Liver (tissue), 9 donors: ENCODE measurements around the gene COL3A1. TPM values are rescaled to one million over a fixed set of nuclear protein-coding genes. Genes with fewer than 3 reads are reported as not detected.

Source experiments
- DNase-seq: peaks from one replicate; pipeline ENCODE4 v3.0.0-alpha.2; 2017; ENCODE audit warnings: low spot score
- H3K27ac ChIP-seq, 2 donors: one replicate each; pipeline ENCODE4 v1.7.0; 2013; ENCODE audit warnings: inconsistent platforms in 2 of 2, low read length in 2 of 2, control low read depth in 1 of 2, low read depth in 1 of 2, mild to moderate bottlenecking in 1 of 2
- H3K27me3 ChIP-seq, 4 donors: one replicate each; pipeline versions ENCODE4 v1.6.1 to v1.7.0; 2013; ENCODE audit warnings: low read length in 3 of 4, inconsistent platforms in 1 of 4, mild to moderate bottlenecking in 1 of 4, moderate library complexity in 1 of 4; ENCODE audit not compliant: control insufficient read depth in 4 of 4, insufficient read depth in 4 of 4
- H3K36me3 ChIP-seq, 4 donors: one replicate each; pipeline versions ENCODE4 v1.6.1 to v1.7.0; 2013; ENCODE audit warnings: low read length in 3 of 4, mild to moderate bottlenecking in 3 of 4, low read depth in 1 of 4, moderate library complexity in 1 of 4; ENCODE audit not compliant: control insufficient read depth in 4 of 4, insufficient read depth in 3 of 4
- H3K4me1 ChIP-seq, 4 donors: one replicate each; pipeline versions ENCODE4 v1.6.1 to v1.7.0; 2013; ENCODE audit warnings: low read length in 3 of 4, mild to moderate bottlenecking in 3 of 4, moderate library complexity in 1 of 4; ENCODE audit not compliant: control insufficient read depth in 4 of 4, insufficient read depth in 4 of 4
- H3K4me3 ChIP-seq, 3 donors: one replicate each; pipeline versions ENCODE4 v1.6.1 to v1.7.0; 2013; ENCODE audit warnings: low read length in 3 of 3, control low read depth in 1 of 3, low read depth in 1 of 3, mild to moderate bottlenecking in 1 of 3
- H3K9ac ChIP-seq, 2 donors: one replicate each; pipeline ENCODE4 v1.7.0; 2013; ENCODE audit warnings: low read length in 2 of 2, mild to moderate bottlenecking in 2 of 2, moderate library complexity in 2 of 2, control low read depth in 1 of 2, low read depth in 1 of 2
- H3K9me3 ChIP-seq, 4 donors: one replicate each; pipeline versions ENCODE4 v1.6.1 to v1.7.0; 2013; ENCODE audit warnings: low read length in 3 of 4; ENCODE audit not compliant: control insufficient read depth in 4 of 4
- ATF3 ChIP-seq: IDR thresholded peaks from 2 replicates; pipeline ENCODE4 v1.6.1; 2016; ENCODE audit warnings: antibody characterized with exemption
- CTCF ChIP-seq: fragments of 150-350 bp; IDR thresholded peaks from 2 replicates; pipeline ENCODE4 v1.5.1; 2017; ENCODE audit warnings: improper control_type of control experiment, low read depth, low read length; ENCODE audit not compliant: missing input control
- EGR1 ChIP-seq, 2 donors: IDR thresholded peaks; 2 replicates each; pipeline ENCODE4 v1.6.1; 2016 to 2018; ENCODE audit warnings: antibody characterized with exemption in 2 of 2, low read depth in 2 of 2
- FOXA1 ChIP-seq: IDR thresholded peaks from 2 replicates; pipeline ENCODE4 v1.6.1; 2016; ENCODE audit warnings: antibody characterized with exemption
- FOXA2 ChIP-seq: IDR thresholded peaks from 2 replicates; pipeline ENCODE4 v1.6.1; 2016; ENCODE audit warnings: antibody characterized with exemption
- GABPA ChIP-seq, 2 donors: IDR thresholded peaks in 1 of 2; conservative IDR thresholded peaks in 1 of 2; 2 replicates each; pipeline ENCODE4 v1.6.1; 2016; ENCODE audit warnings: antibody characterized with exemption in 2 of 2, mild to moderate bottlenecking in 1 of 2, moderate library complexity in 1 of 2
- HNF4A ChIP-seq, 2 donors: conservative IDR thresholded peaks; 2 replicates each; pipeline ENCODE4 v1.6.1; 2016; ENCODE audit warnings: antibody characterized with exemption in 2 of 2, mild to moderate bottlenecking in 2 of 2
- HNF4G ChIP-seq: IDR thresholded peaks from 2 replicates; pipeline ENCODE4 v1.6.1; 2016; ENCODE audit warnings: antibody characterized with exemption
- JUND ChIP-seq, 2 donors: IDR thresholded peaks; 2 replicates each; pipeline ENCODE4 v1.6.1; 2016; ENCODE audit warnings: antibody characterized with exemption in 2 of 2
- MAX ChIP-seq: IDR thresholded peaks from 2 replicates; pipeline ENCODE4 v1.6.1; 2016; ENCODE audit warnings: antibody characterized with exemption
- NR2F2 ChIP-seq: IDR thresholded peaks from 2 replicates; pipeline ENCODE4 v1.6.1; 2016; ENCODE audit warnings: antibody characterized with exemption
- RAD21 ChIP-seq, 2 donors: IDR thresholded peaks; 2 replicates each; pipeline ENCODE4 v1.6.1; 2016; ENCODE audit warnings: antibody characterized with exemption in 2 of 2, mild to moderate bottlenecking in 2 of 2
- REST ChIP-seq: IDR thresholded peaks from 2 replicates; pipeline ENCODE4 v1.6.1; 2016; ENCODE audit warnings: antibody characterized with exemption, mild to moderate bottlenecking
- RXRA ChIP-seq, 2 donors: IDR thresholded peaks; 2 replicates each; pipeline ENCODE4 v1.6.1; 2017 to 2018; ENCODE audit warnings: antibody characterized with exemption in 2 of 2, mild to moderate bottlenecking in 1 of 2
- SP1 ChIP-seq: IDR thresholded peaks from 2 replicates; pipeline ENCODE4 v1.6.1; 2018; ENCODE audit warnings: antibody characterized with exemption, mild to moderate bottlenecking
- TAF1 ChIP-seq: conservative IDR thresholded peaks from 2 replicates; pipeline ENCODE4 v1.6.1; 2016; ENCODE audit warnings: antibody characterized with exemption, mild to moderate bottlenecking
- YY1 ChIP-seq: IDR thresholded peaks from 2 replicates; pipeline ENCODE4 v1.6.1; 2016; ENCODE audit warnings: antibody characterized with exemption, mild to moderate bottlenecking
- ZBTB33 ChIP-seq: IDR thresholded peaks from 2 replicates; pipeline ENCODE4 v1.6.1; 2016; ENCODE audit warnings: antibody characterized with exemption
- WGBS: extraction: QIAGEN DNeasy Blood & Tissue Kit; methylation state at CpG from one replicate; pipeline ENCODE4 v1.1.7; 2013; 5-methylcytosine and 5-hydroxymethylcytosine counted together
- polyA plus RNA-seq, 2 donors: library from polyadenylated mRNA; stranded (reverse) in 1 of 2; unstranded in 1 of 2; fragments of 200-250 nt in 1 of 2; fragments of >200 nt in 1 of 2; fragmentation: Nextera tagmentation in 1 of 2; extraction: Ambion mirVana in 1 of 2; gene quantifications; one replicate each; pipeline versions ENCODE4 v1.2.1 to v1.2.3, GENCODE V29; 2013 to 2015
- total RNA-seq, 2 donors: library from RNA; depleted of rRNA; stranded (reverse); fragments of >200 nt; gene quantifications; one replicate each; pipeline ENCODE4 v1.2.3, GENCODE V29; 2014
- donor health status: healthy.
- donor health status: healthy.
- donor health status: healthy.
- donor health status: healthy.
- donor health status: healthy.

The COL3A1 gene
- total and polyA plus RNA-seq, 4 donors: 21.4 to 207 (median 93.3) TPM

GRCh38 chr2:189000221-189000620, 26.0 kb downstream of the COL3A1 start:
- no peaks in the 10 kb centered on the region for H3K36me3 ChIP-seq
- H3K4me3 ChIP-seq: no peak overlapping the region
- no peak for TF ChIP-seq HNF4A (conservative IDR thresholded peaks at IDR 0.05)
- no peak for TF ChIP-seq ZBTB33
- no peaks in the 10 kb centered on the region for H3K9me3 ChIP-seq
- H3K4me1 ChIP-seq: peaks cover 0 to 2% (median 0%) of the 10 kb centered on the region in 4 donors
- DNase-seq: no peak
- H3K27me3 ChIP-seq: no peaks in the 10 kb centered on the region
- no peak overlapping the region for H3K9ac ChIP-seq
- H3K27ac ChIP-seq: no peak overlapping the region

GRCh38 chr2:189002079-189002478, 27.9 kb downstream of the COL3A1 start:
- Histone ChIP-seq H3K4me3 (no peak overlapping the region), H3K27ac (no peak overlapping the region), H3K36me3 (no peaks in the 10 kb centered on the region), H3K27me3 (no peaks in the 10 kb centered on the region), H3K9me3 (no peaks in the 10 kb centered on the region), H3K4me1 (peaks cover 0 to 2% (median 0%) of the 10 kb centered on the region in 4 donors), H3K9ac (no peak overlapping the region)
- WGBS: 55% methylated on average over 1 of the region's 1 CpG
- no peak for TF ChIP-seq ZBTB33
- no peak for TF ChIP-seq HNF4G
- TF ChIP-seq CTCF: no peak
- TF ChIP-seq JUND (IDR thresholded peaks at IDR 0.05): no peak
- no peak for TF ChIP-seq GABPA (IDR thresholded peaks at IDR 0.05 in 1 of 2, conservative IDR thresholded peaks at IDR 0.05 in 1 of 2)
- TF ChIP-seq FOXA1: no peak
- TF ChIP-seq TAF1: no peak
- TF ChIP-seq RXRA (IDR thresholded peaks at IDR 0.05): no peak
- TF ChIP-seq EGR1 (IDR thresholded peaks at IDR 0.05; ENCODE audit: low read depth in 2 of 2): no peak
- no peak for TF ChIP-seq RAD21 (IDR thresholded peaks at IDR 0.05)
- no peak for TF ChIP-seq MAX
- no peak for TF ChIP-seq SP1
- TF ChIP-seq NR2F2: no peak
- TF ChIP-seq REST: no peak
- TF ChIP-seq FOXA2: no peak
- no peak for TF ChIP-seq YY1
- no peak for TF ChIP-seq HNF4A (conservative IDR thresholded peaks at IDR 0.05)
- no peak for TF ChIP-seq ATF3
- DNase-seq: no peak
